H1 (cell line): Measurements from ENCODE around the gene ELMO1. TPM values are rescaled to one million over a fixed set of nuclear protein-coding genes. Genes with fewer than 3 reads are reported as not detected.

Experiments
- CTCF ChIA-PET: fragments of 300-600 bp; sonication (Branson Sonifier 250); formaldehyde crosslinking; loops from one replicate; lab custom pipeline; 2021; ENCODE audit not compliant: partially characterized antibody; lab: Charles Lee
- POLR2A ChIA-PET: fragments of 300-600 bp; sonication (Branson Sonifier 250); formaldehyde crosslinking; loops from one replicate; lab custom pipeline; 2021; ENCODE audit warnings: inconsistent platforms; ENCODE audit not compliant: partially characterized antibody; lab: Charles Lee
- DNase-seq, 2 experiments: peaks; one replicate each; pipeline versions ENCODE4 v3.0.0 to v3.0.0-alpha.2; 2010 to 2022; ENCODE audit warnings: low spot score in 2 of 2, low read depth in 1 of 2, mixed read lengths in 1 of 2
- FAIRE-seq: peaks from 2 replicates; lab custom pipeline; 2011; peaks lifted over from hg19 to GRCh38; lab: Jason Lieb, UNC
- H2AFZ ChIP-seq: 2 replicates; pipeline ENCODE4 v1.8.1; 2012; ENCODE audit warnings: low read length, inconsistent platforms
- H2AK5ac ChIP-seq: 2 replicates; pipeline ENCODE4 v1.6.1; 2013; ENCODE audit warnings: low read depth, low read length
- H2BK120ac ChIP-seq: replicated peaks from 2 replicates; pipeline ENCODE3; 2013; ENCODE audit warnings: low read depth, low read length, inconsistent platforms
- H2BK12ac ChIP-seq: 2 replicates; pipeline ENCODE4 v1.6.1; 2013; ENCODE audit warnings: low read depth, low read length
- H2BK15ac ChIP-seq: 2 replicates; pipeline ENCODE4 v1.6.1; 2013; ENCODE audit warnings: low read length
- H2BK20ac ChIP-seq: 2 replicates; pipeline ENCODE4 v1.6.1; 2013; ENCODE audit warnings: low read length
- H2BK5ac ChIP-seq: 2 replicates; pipeline ENCODE4 v1.6.1; 2013; ENCODE audit warnings: low read depth, low read length
- H3K14ac ChIP-seq: 2 replicates; pipeline ENCODE4 v1.6.1; 2013; ENCODE audit warnings: inconsistent platforms; ENCODE audit not compliant: insufficient read length
- H3K18ac ChIP-seq: 2 replicates; pipeline ENCODE4 v1.6.1; 2013; ENCODE audit warnings: low read length; ENCODE audit errors: extremely low read depth
- H3K23ac ChIP-seq: 2 replicates; pipeline ENCODE4 v1.6.1; 2013; ENCODE audit warnings: inconsistent platforms; ENCODE audit not compliant: insufficient read length
- H3K23me2 ChIP-seq: 2 replicates; pipeline ENCODE4 v1.6.1; 2013; ENCODE audit warnings: low read depth, low read length
- H3K27ac ChIP-seq: 2 replicates; pipeline ENCODE4 v1.6.1; 2011; ENCODE audit warnings: low read depth, low read length, inconsistent platforms
- H3K27me3 ChIP-seq, 4 experiments: replicated peaks in 1 of 4; 1 replicate in 1 of 4; 2 replicates in 3 of 4; pipeline versions ENCODE4 v1.6.1 to v1.8.1; 2011 to 2013; ENCODE audit warnings: low read length in 3 of 4, mild to moderate bottlenecking in 3 of 4, inconsistent platforms in 2 of 4, mixed read lengths in 2 of 4, moderate library complexity in 1 of 4; ENCODE audit not compliant: control insufficient read depth in 3 of 4, insufficient read depth in 3 of 4; ENCODE audit errors: extremely low read depth in 1 of 4
- H3K36me3 ChIP-seq, 4 experiments: 2 replicates each; pipeline versions ENCODE4 v1.6.1 to v1.8.1; 2011 to 2013; ENCODE audit warnings: mild to moderate bottlenecking in 4 of 4, low read length in 3 of 4, moderate library complexity in 2 of 4, control low read depth in 1 of 4, inconsistent platforms in 1 of 4; ENCODE audit not compliant: insufficient read depth in 4 of 4, control insufficient read depth in 2 of 4
- H3K4ac ChIP-seq: replicated peaks from 2 replicates; pipeline ENCODE3; 2013; ENCODE audit warnings: low read length, low read depth, mixed read lengths, inconsistent platforms; ENCODE audit not compliant: insufficient read length
- H3K4me1 ChIP-seq, 4 experiments: replicated peaks in 1 of 4; 1 replicate in 1 of 4; 2 replicates in 3 of 4; pipeline versions ENCODE4 v1.6.1 to v1.8.1; 2011 to 2013; ENCODE audit warnings: low read length in 3 of 4, inconsistent platforms in 2 of 4, mixed read lengths in 1 of 4; ENCODE audit not compliant: insufficient read depth in 4 of 4, control insufficient read depth in 3 of 4
- H3K4me2 ChIP-seq, 2 experiments: 2 replicates each; pipeline versions ENCODE4 v1.6.1 to v1.8.1; 2011 to 2013; ENCODE audit warnings: low read depth in 2 of 2, low read length in 2 of 2, control low read depth in 1 of 2, inconsistent platforms in 1 of 2, mild to moderate bottlenecking in 1 of 2; ENCODE audit not compliant: insufficient read depth in 1 of 2
- H3K4me3 ChIP-seq, 4 experiments: fragments of 200-600, 300-600 bp in 1 of 4; sonication (generic), shearing (Covaris generic), sonication (Bioruptor Twin) in 1 of 4; 2 replicates each; pipeline versions ENCODE4 v1.5.1 to v1.8.1; 2011 to 2016; ENCODE audit warnings: low read length in 4 of 4, low read depth in 3 of 4, control low read depth in 2 of 4, inconsistent platforms in 2 of 4, mild to moderate bottlenecking in 2 of 4, mixed read lengths in 1 of 4, moderate library complexity in 1 of 4; ENCODE audit not compliant: insufficient read depth in 2 of 4; ENCODE audit errors: extremely low read depth in 1 of 4
- H3K56ac ChIP-seq: replicated peaks from 2 replicates; pipeline ENCODE3; 2013; ENCODE audit warnings: low read depth, mild to moderate bottlenecking, mixed read lengths, low read length, inconsistent platforms; ENCODE audit not compliant: insufficient read length
- H3K79me1 ChIP-seq: 2 replicates; pipeline ENCODE4 v1.6.1; 2013; ENCODE audit warnings: low read depth, low read length, control low read depth
- H3K79me2 ChIP-seq, 2 experiments: 2 replicates each; pipeline versions ENCODE4 v1.6.1 to v1.8.1; 2012 to 2013; ENCODE audit warnings: low read length in 2 of 2, mild to moderate bottlenecking in 2 of 2, inconsistent platforms in 1 of 2; ENCODE audit not compliant: insufficient read depth in 2 of 2, control insufficient read depth in 1 of 2
- H3K9ac ChIP-seq, 4 experiments: replicated peaks in 1 of 4; 1 replicate in 1 of 4; 2 replicates in 3 of 4; pipeline versions ENCODE4 v1.6.1 to v1.8.1; 2011 to 2013; ENCODE audit warnings: low read depth in 3 of 4, low read length in 3 of 4, control low read depth in 2 of 4, mild to moderate bottlenecking in 2 of 4, moderate library complexity in 2 of 4, inconsistent platforms in 1 of 4; ENCODE audit errors: extremely low read depth in 1 of 4
- H3K9me3 ChIP-seq, 2 experiments: 2 replicates each; pipeline versions ENCODE4 v1.6.1 to v1.8.1; 2012 to 2013; ENCODE audit warnings: mild to moderate bottlenecking in 2 of 2, moderate library complexity in 2 of 2, control low read depth in 1 of 2, inconsistent platforms in 1 of 2, low read depth in 1 of 2, low read length in 1 of 2, mixed read lengths in 1 of 2; ENCODE audit not compliant: insufficient read depth in 2 of 2
- H4K20me1 ChIP-seq, 2 experiments: replicated peaks in 1 of 2; 2 replicates each; pipeline versions ENCODE3 to v1.8.1; 2011 to 2013; ENCODE audit warnings: inconsistent platforms in 2 of 2, low read length in 2 of 2, mild to moderate bottlenecking in 1 of 2; ENCODE audit not compliant: insufficient read depth in 2 of 2, control insufficient read depth in 1 of 2
- H4K5ac ChIP-seq: 2 replicates; pipeline ENCODE4 v1.6.1; 2013; ENCODE audit warnings: low read length, low read depth, mixed read lengths, inconsistent platforms; ENCODE audit not compliant: insufficient read length
- H4K8ac ChIP-seq: 2 replicates; pipeline ENCODE4 v1.8.0; 2013; ENCODE audit warnings: mild to moderate bottlenecking, moderate library complexity, low read length, inconsistent platforms; ENCODE audit not compliant: insufficient read depth; ENCODE audit errors: extremely low read depth
- H4K91ac ChIP-seq: replicated peaks from 2 replicates; pipeline ENCODE3; 2013; ENCODE audit warnings: low read length, mixed read lengths, inconsistent platforms; ENCODE audit not compliant: insufficient read length
- CHD2 ChIP-seq: IDR thresholded peaks from 2 replicates; pipeline ENCODE4 v1.6.1; 2012; ENCODE audit warnings: low read length, improper control_type of control experiment
- EP300 ChIP-seq, 2 experiments: IDR thresholded peaks; 1 replicate in 1 of 2; 2 replicates in 1 of 2; pipeline ENCODE4 v1.6.1; 2011 to 2012; ENCODE audit warnings: low read depth in 2 of 2, low read length in 2 of 2, mild to moderate bottlenecking in 2 of 2, borderline replicate concordance in 1 of 2, inconsistent platforms in 1 of 2, moderate library complexity in 1 of 2
- HDAC2 ChIP-seq, 2 experiments: fragments of 300-600 bp in 1 of 2; sonication (generic) in 1 of 2; IDR thresholded peaks; 2 replicates each; pipeline ENCODE4 v1.6.1; 2011 to 2012; ENCODE audit warnings: low read depth in 2 of 2, low read length in 2 of 2, mild to moderate bottlenecking in 2 of 2, moderate library complexity in 2 of 2, borderline replicate concordance in 1 of 2, inconsistent platforms in 1 of 2
- SP1 ChIP-seq: IDR thresholded peaks from 2 replicates; pipeline ENCODE4 v1.6.1; 2011; ENCODE audit warnings: low read depth, low read length
- SP2 ChIP-seq: IDR thresholded peaks from 2 replicates; pipeline ENCODE4 v1.6.1; 2012; ENCODE audit warnings: mild to moderate bottlenecking, low read length, inconsistent platforms
- TEAD4 ChIP-seq: IDR thresholded peaks from 2 replicates; pipeline ENCODE4 v1.6.1; 2012; ENCODE audit warnings: low read depth, low read length, inconsistent platforms, mixed read lengths
- ZNF274 ChIP-seq: IDR thresholded peaks from 2 replicates; pipeline ENCODE4 v1.7.0; 2012; ENCODE audit warnings: low read length, borderline replicate concordance; ENCODE audit errors: extremely low read depth
- WGBS, 2 experiments: shearing (Covaris generic) in 1 of 2; methylation state at CpG; one replicate each; pipeline versions ENCODE4 v1.1.6 to v1.1.7; 2013 to 2015; ENCODE audit warnings: low lambda C conversion rate in 2 of 2, mixed read lengths in 2 of 2, inconsistent platforms in 1 of 2, low coverage in 1 of 2, missing lambda C conversion rate in 1 of 2; ENCODE audit not compliant: insufficient replicate concordance in 2 of 2, insufficient coverage in 1 of 2, insufficient read length in 1 of 2; ENCODE audit errors: extremely low coverage in 1 of 2, missing lambda C conversion rate in 1 of 2; 5-methylcytosine and 5-hydroxymethylcytosine counted together
- polyA plus RNA-seq, 7 experiments: library from polyadenylated mRNA; depleted of rRNA in 3 of 7; stranded (reverse) in 5 of 7; unstranded in 2 of 7; fragments of >200 nt in 5 of 7; fragments of 200-250 nt in 2 of 7; gene quantifications; 1 replicate in 5 of 7; 2 replicates in 1 of 7; 4 replicates in 1 of 7; pipeline versions ENCODE4 v1.2.1 to v1.2.3, GENCODE V29; 2011 to 2013; ENCODE audit warnings: missing spikeins in 2 of 7, mixed read lengths in 2 of 7
- total RNA-seq: library from RNA; stranded (reverse); fragmentation: NEBNext Ultra II Directional; extraction: Animal tissue kit (Norgen Biotek cat#: 25700); gene quantifications from 2 replicates; pipeline ENCODE4 v1.2.1, GENCODE V29; 2021

The ELMO1 gene
- total and polyA plus RNA-seq, 2 of the 8 experiments (the other 6 are each of a cell fraction or from before 2014, with no cell fraction given): 18.4 to 21.0 TPM

GRCh38 chr7:36986511-36986933 lies 462.1 kb downstream of the ELMO1 start:
- TF ChIP-seq SP2 (no peak), HDAC2 (IDR thresholded peaks at IDR 0.05; ENCODE audit: borderline replicate concordance in 1 of 2, low read depth in 2 of 2, low read length in 2 of 2) (peak in 1 of 2 experiments; percentile 92; a peak in 1 of 4 replicates), EP300 (IDR thresholded peaks at IDR 0.05; ENCODE audit: borderline replicate concordance in 1 of 2, low read depth in 2 of 2, low read length in 2 of 2) (peak in 1 of 2 experiments; percentile 53; a peak in 1 of 3 replicates), TEAD4 (peak; percentile 98), ZNF274 (no peak), SP1 (peak; percentile 60; the same call in 1 of the 2 replicates), CHD2 (0 out of 2 replicates have a peak, but pooled peaks have one; percentile 34)
- no peak overlapping the region for H2AK5ac ChIP-seq
- no peak overlapping the region for H4K91ac ChIP-seq
- no peak overlapping the region for H2AFZ ChIP-seq
- POLR2A ChIA-PET: no interaction called here
- no peak overlapping the region for H3K4ac ChIP-seq
- no peaks in the 10 kb centered on the region for H3K9me3 ChIP-seq
- DNase-seq: peak in 1 of 2 experiments; percentile 67
- peak overlapping the region; percentile 3; the same call in 1 of the 2 replicates for H3K18ac ChIP-seq
- no peaks in the 10 kb centered on the region for H4K20me1 ChIP-seq
- FAIRE-seq: peak; percentile 87
- H3K56ac ChIP-seq: no peak overlapping the region
- H2BK12ac ChIP-seq: peak overlapping the region; percentile 68
- CTCF ChIA-PET: interaction anchor here (0.6 to 11.2 kb wide), 33 partner anchors 9 to 930 kb away, joined by 3 to 162 read pairs (median 5); partner anchors contain the start of gene SFRP4
- peak overlapping the region in 1 of 4 experiments; percentile 21; a peak in 1 of 8 replicates for H3K4me3 ChIP-seq
- H3K14ac ChIP-seq: no peak overlapping the region
- H4K5ac ChIP-seq: no peak overlapping the region
- no peaks in the 10 kb centered on the region for H3K79me2 ChIP-seq
- H3K9ac ChIP-seq: no peak overlapping the region
- H3K36me3 ChIP-seq: no peaks in the 10 kb centered on the region
- no peaks in the 10 kb centered on the region for H3K79me1 ChIP-seq
- WGBS, 2 experiments: 47% methylated on average over 5 of the region's 5 CpGs; no CpG with 5 or more reads in 1 of the 2 experiments
- H2BK20ac ChIP-seq: no peak overlapping the region
- no peak overlapping the region for H4K8ac ChIP-seq
- H3K4me2 ChIP-seq: peak overlapping the region; percentile 50 to 55
- H2BK15ac ChIP-seq: no peak overlapping the region
- no peaks in the 10 kb centered on the region for H3K23me2 ChIP-seq
- no peak overlapping the region for H2BK120ac ChIP-seq
- peaks cover 0 to 14% (median 0%) of the 10 kb centered on the region in 4 experiments; a peak in 3 of 7 replicates for H3K4me1 ChIP-seq
- peak overlapping the region; percentile 27; the same call in 1 of the 2 replicates for H2BK5ac ChIP-seq
- H3K27me3 ChIP-seq: no peaks in the 10 kb centered on the region
- H3K23ac ChIP-seq: no peak overlapping the region
- H3K27ac ChIP-seq: peak overlapping the region; percentile 72
